ENCODE measurements around the gene STK36. TPM values are rescaled to one million over a fixed set of nuclear protein-coding genes. Genes with fewer than 3 reads are reported as not detected.
A peak's percentile ranks its signal among the peaks of the same experiment; 100 is the strongest.

STK36 gene
- total and polyA plus RNA-seq, 4 donors: 18.0 to 70.6 (median 31.3) TPM

DNA sequence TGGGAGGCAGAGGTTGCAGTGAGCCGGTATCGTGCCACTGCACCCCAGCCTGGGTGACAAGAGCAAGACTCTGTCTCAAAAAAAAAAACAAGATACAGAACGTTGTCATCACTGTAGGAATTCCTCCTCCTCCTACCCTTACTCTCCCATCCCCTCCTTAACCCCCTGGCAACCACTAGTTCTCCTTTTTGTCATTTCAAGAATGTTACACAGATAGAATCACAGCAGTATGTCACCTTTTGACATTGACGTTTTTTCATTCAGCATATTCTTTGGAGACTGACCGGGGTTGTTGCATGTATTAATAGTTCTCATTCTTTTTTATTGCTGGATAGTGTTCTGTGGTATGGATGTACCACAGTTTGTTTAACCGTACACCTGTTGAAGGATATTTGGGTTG, 71.2 kb downstream of the STK36 start:
- Histone ChIP-seq H3K9me3 (ENCODE audit: control insufficient read depth in 4 of 4, insufficient read depth in 3 of 4, low read length in 3 of 4) (no peaks in the 10 kb centered on the region), H3K27me3 (ENCODE audit: control insufficient read depth in 3 of 3, insufficient read depth in 3 of 3, low read length in 2 of 3) (no peaks in the 10 kb centered on the region), H3K27ac (ENCODE audit: low read depth in 1 of 2, low read length in 1 of 2) (no peak overlapping the region), H3K9ac (ENCODE audit: insufficient read depth in 1 of 2, low read length in 2 of 2) (no peak overlapping the region), H3K4me3 (no peak overlapping the region), H3K4me1 (ENCODE audit: control insufficient read depth in 5 of 5, insufficient read depth in 5 of 5, low read length in 5 of 5) (no peaks in the 10 kb centered on the region), H3K36me3 (ENCODE audit: control insufficient read depth in 4 of 4, insufficient read depth in 4 of 4, low read length in 4 of 4) (peaks cover 12 to 37% (median 25%) of the 10 kb centered on the region in 4 donors)
- WGBS, 2 donors: 60 to 74% methylated on average over 6 of the region's 6 CpGs
- no peak for DNase-seq
- ATAC-seq (ENCODE audit: insufficient read depth, low FRiP score): no peak
- TF ChIP-seq, protein P1, sequence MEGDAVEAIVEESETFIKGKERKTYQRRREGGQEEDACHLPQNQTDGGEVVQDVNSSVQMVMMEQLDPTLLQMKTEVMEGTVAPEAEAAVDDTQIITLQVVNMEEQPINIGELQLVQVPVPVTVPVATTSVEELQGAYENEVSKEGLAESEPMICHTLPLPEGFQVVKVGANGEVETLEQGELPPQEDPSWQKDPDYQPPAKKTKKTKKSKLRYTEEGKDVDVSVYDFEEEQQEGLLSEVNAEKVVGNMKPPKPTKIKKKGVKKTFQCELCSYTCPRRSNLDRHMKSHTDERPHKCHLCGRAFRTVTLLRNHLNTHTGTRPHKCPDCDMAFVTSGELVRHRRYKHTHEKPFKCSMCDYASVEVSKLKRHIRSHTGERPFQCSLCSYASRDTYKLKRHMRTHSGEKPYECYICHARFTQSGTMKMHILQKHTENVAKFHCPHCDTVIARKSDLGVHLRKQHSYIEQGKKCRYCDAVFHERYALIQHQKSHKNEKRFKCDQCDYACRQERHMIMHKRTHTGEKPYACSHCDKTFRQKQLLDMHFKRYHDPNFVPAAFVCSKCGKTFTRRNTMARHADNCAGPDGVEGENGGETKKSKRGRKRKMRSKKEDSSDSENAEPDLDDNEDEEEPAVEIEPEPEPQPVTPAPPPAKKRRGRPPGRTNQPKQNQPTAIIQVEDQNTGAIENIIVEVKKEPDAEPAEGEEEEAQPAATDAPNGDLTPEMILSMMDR (IDR thresholded peaks at IDR 0.05; ENCODE audit: control extremely low read depth, extremely low read depth): no peak

DNA sequence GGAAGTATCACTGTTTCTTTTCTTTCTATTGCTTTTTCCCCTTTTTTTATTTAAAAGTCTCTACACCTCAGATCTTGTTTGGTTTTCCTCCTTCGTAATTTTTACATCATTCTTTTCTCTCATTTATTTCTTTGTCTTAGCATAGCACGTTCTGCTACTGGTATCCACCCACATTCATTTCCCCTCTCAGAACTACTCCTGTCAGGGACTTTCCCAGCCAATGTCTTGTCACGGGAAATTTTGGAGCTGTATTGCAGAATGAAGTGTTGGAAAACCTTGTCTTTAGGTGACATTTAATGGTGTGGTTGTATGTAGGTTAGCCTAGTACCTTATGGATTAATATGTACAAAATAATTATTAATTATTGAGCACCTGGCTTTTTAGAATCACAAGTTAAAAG, 72.7 kb downstream of the STK36 start:
- Histone ChIP-seq H3K9me3 (ENCODE audit: control insufficient read depth in 4 of 4, insufficient read depth in 3 of 4, low read length in 3 of 4) (no peaks in the 10 kb centered on the region), H3K9ac (ENCODE audit: insufficient read depth in 1 of 2, low read length in 2 of 2) (no peak overlapping the region), H3K27ac (ENCODE audit: low read depth in 1 of 2, low read length in 1 of 2) (no peak overlapping the region), H3K36me3 (ENCODE audit: control insufficient read depth in 4 of 4, insufficient read depth in 4 of 4, low read length in 4 of 4) (peaks cover 9 to 38% (median 29%) of the 10 kb centered on the region in 4 donors), H3K4me3 (no peak overlapping the region), H3K4me1 (ENCODE audit: control insufficient read depth in 5 of 5, insufficient read depth in 5 of 5, low read length in 5 of 5) (no peaks in the 10 kb centered on the region), H3K27me3 (ENCODE audit: control insufficient read depth in 3 of 3, insufficient read depth in 3 of 3, low read length in 2 of 3) (no peaks in the 10 kb centered on the region)
- WGBS, 2 donors: 21 to 44% methylated on average over 3 of the region's 3 CpGs
- TF ChIP-seq, protein P1 (IDR thresholded peaks at IDR 0.05; ENCODE audit: control extremely low read depth, extremely low read depth): no peak
- DNase-seq: no peak
- ATAC-seq (ENCODE audit: insufficient read depth, low FRiP score): no peak

DNA sequence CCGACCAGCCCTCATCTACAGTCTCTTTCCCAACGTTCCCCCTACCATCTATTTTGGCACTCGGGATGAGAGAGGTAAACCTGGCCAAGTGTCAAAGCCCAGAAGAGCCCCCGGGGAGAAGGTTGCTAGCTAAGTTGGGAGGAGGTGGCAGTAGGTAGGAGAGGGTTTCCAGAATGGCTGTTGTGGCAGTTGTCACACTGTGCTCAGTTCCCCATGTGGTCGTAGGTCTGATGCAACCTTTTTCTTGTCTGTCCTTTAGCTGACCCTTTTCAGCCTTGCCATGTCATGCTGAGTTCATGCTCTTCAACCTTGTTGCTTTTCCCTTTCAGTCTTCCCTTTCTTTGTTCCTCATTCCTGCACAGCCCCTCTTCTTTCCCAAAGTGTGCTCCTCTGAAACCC, 73.3 kb downstream of the STK36 start:
- TF ChIP-seq, protein P1 (IDR thresholded peaks at IDR 0.05; ENCODE audit: control extremely low read depth, extremely low read depth): no peak
- H3K4me3 ChIP-seq: no peak overlapping the region
- no peaks in the 10 kb centered on the region for H3K27me3 ChIP-seq (ENCODE audit: control insufficient read depth in 3 of 3, insufficient read depth in 3 of 3, low read length in 2 of 3)
- H3K9me3 ChIP-seq (ENCODE audit: control insufficient read depth in 4 of 4, insufficient read depth in 3 of 4, low read length in 3 of 4): no peaks in the 10 kb centered on the region
- H3K4me1 ChIP-seq (ENCODE audit: control insufficient read depth in 5 of 5, insufficient read depth in 5 of 5, low read length in 5 of 5): no peaks in the 10 kb centered on the region
- H3K36me3 ChIP-seq (ENCODE audit: control insufficient read depth in 4 of 4, insufficient read depth in 4 of 4, low read length in 4 of 4): peaks cover 9 to 41% (median 33%) of the 10 kb centered on the region in 4 donors
- no peak for DNase-seq
- peak overlapping the region; percentile 25 to 41 for H3K27ac ChIP-seq (ENCODE audit: low read depth in 1 of 2, low read length in 1 of 2)
- peak; percentile 45 for ATAC-seq (ENCODE audit: insufficient read depth, low FRiP score)
- 60 to 69% methylated on average over 5 of the region's 5 CpGs for WGBS, 2 donors
- H3K9ac ChIP-seq (ENCODE audit: insufficient read depth in 1 of 2, low read length in 2 of 2): no peak overlapping the region

Measured in lung (tissue), 12 donors.